ENCODE results near the gene TSPAN32.
"Not testable (repeated sequence)": the region's sequence is repeated elsewhere in the genome, so short reads cannot be mapped to it uniquely, and the experiment has no call there.

The TSPAN32 gene

GRCh38 chr11:2359557-2359956 lies 57.7 kb downstream of the TSPAN32 start:
- H3K9me3 Mint-ChIP-seq: no peaks in the 10 kb centered on the region
- H3K36me3 Mint-ChIP-seq (ENCODE audit: insufficient read depth): no peaks in the 10 kb centered on the region

GRCh38 chr11:2360081-2360642 lies 58.3 kb downstream of the TSPAN32 start:
- peaks cover 0 to 8% of the 10 kb centered on the region in 2 donors for H3K27me3 Mint-ChIP-seq
- H3K9me3 Mint-ChIP-seq: no peaks in the 10 kb centered on the region
- no peak overlapping the region for H3K27ac Mint-ChIP-seq
- H3K4me3 Mint-ChIP-seq: no peak overlapping the region
- ATAC-seq (replicated peaks): no peak
- H3K4me1 Mint-ChIP-seq (ENCODE audit: low read depth in 2 of 2): peaks cover 1 to 4% of the 10 kb centered on the region in 2 donors
- DNase-seq: no peak
- H3K36me3 Mint-ChIP-seq (ENCODE audit: insufficient read depth): no peaks in the 10 kb centered on the region

More at GRCh38 chr11:2359557-2359956, 57.7 kb downstream of the TSPAN32 start:
- Mint-ChIP-seq H3K4me3 (no peak overlapping the region), H3K4me1 (ENCODE audit: low read depth in 2 of 2) (peaks cover 1 to 4% of the 10 kb centered on the region in 2 donors), H3K27ac (no peak overlapping the region), H3K27me3 (peaks cover 0 to 8% of the 10 kb centered on the region in 2 donors)
- DNase-seq: no peak
- no peak for ATAC-seq (replicated peaks)

- Mint-ChIP-seq H3K27me3 (no peaks in the 10 kb centered on the region), H3K4me3 (no peak overlapping the region), H3K36me3 (ENCODE audit: insufficient read depth) (no peaks in the 10 kb centered on the region), H3K4me1 (ENCODE audit: low read depth in 2 of 2) (peaks cover 1 to 4% of the 10 kb centered on the region in 2 donors), H3K27ac (no peak overlapping the region), H3K9me3 (no peaks in the 10 kb centered on the region)
- no peak for ATAC-seq (replicated peaks)
- DNase-seq: no peak
These were observed 59.8 kb downstream of the TSPAN32 start for GRCh38 chr11:2361565-2361964.

GRCh38 chr11:2362414-2362813 lies 60.6 kb downstream of the TSPAN32 start:
- Mint-ChIP-seq H3K27ac (no peak overlapping the region), H3K9me3 (no peaks in the 10 kb centered on the region), H3K27me3 (no peaks in the 10 kb centered on the region), H3K4me1 (ENCODE audit: low read depth in 2 of 2) (peaks cover 1 to 4% of the 10 kb centered on the region in 2 donors), H3K4me3 (no peak overlapping the region), H3K36me3 (ENCODE audit: insufficient read depth) (peaks cover 4% of the 10 kb centered on the region)
- DNase-seq (no peak), ATAC-seq (replicated peaks) (no peak)

- Mint-ChIP-seq H3K27ac (no peak overlapping the region), H3K4me1 (ENCODE audit: low read depth in 2 of 2) (peaks cover 1 to 4% of the 10 kb centered on the region in 2 donors), H3K27me3 (no peaks in the 10 kb centered on the region), H3K4me3 (no peak overlapping the region), H3K36me3 (ENCODE audit: insufficient read depth) (peaks cover 4% of the 10 kb centered on the region), H3K9me3 (no peaks in the 10 kb centered on the region)
- no peak for ATAC-seq (replicated peaks)
- no peak for DNase-seq
These were observed 61.3 kb downstream of the TSPAN32 start for GRCh38 chr11:2363130-2363529.

GRCh38 chr11:2363577-2364370 lies 62.0 kb downstream of the TSPAN32 start:
- H3K9me3 Mint-ChIP-seq: no peaks in the 10 kb centered on the region
- H3K27me3 Mint-ChIP-seq: no peaks in the 10 kb centered on the region
- DNase-seq: no peak
- peaks cover 1 to 4% of the 10 kb centered on the region in 2 donors for H3K4me1 Mint-ChIP-seq (ENCODE audit: low read depth in 2 of 2)
- ATAC-seq (replicated peaks): no peak
- peak overlapping the region in 1 of 2 donors; percentile 27 for H3K27ac Mint-ChIP-seq
- no peak overlapping the region for H3K4me3 Mint-ChIP-seq
- H3K36me3 Mint-ChIP-seq (ENCODE audit: insufficient read depth): peaks cover 4% of the 10 kb centered on the region

GRCh38 chr11:2364386-2364785 lies 62.6 kb downstream of the TSPAN32 start:
- not testable (repeated sequence) for ATAC-seq (replicated peaks); H3K4me1 Mint-ChIP-seq (ENCODE audit: low read depth in 2 of 2); H3K27me3 Mint-ChIP-seq; H3K36me3 Mint-ChIP-seq (ENCODE audit: insufficient read depth); H3K9me3 Mint-ChIP-seq; H3K4me3 Mint-ChIP-seq; DNase-seq
- peak overlapping the region in 1 of 2 donors; percentile 61 for H3K27ac Mint-ChIP-seq

- ATAC-seq (replicated peaks): no peak
- H3K9me3 Mint-ChIP-seq: no peaks in the 10 kb centered on the region
- H3K27me3 Mint-ChIP-seq: no peaks in the 10 kb centered on the region
- peaks cover 1 to 4% of the 10 kb centered on the region in 2 donors for H3K4me1 Mint-ChIP-seq (ENCODE audit: low read depth in 2 of 2)
- H3K4me3 Mint-ChIP-seq: no peak overlapping the region
- H3K27ac Mint-ChIP-seq: no peak overlapping the region
- no peak for DNase-seq
- peaks cover 4% of the 10 kb centered on the region for H3K36me3 Mint-ChIP-seq (ENCODE audit: insufficient read depth)
These were observed 63.9 kb downstream of the TSPAN32 start for GRCh38 chr11:2365571-2366210.

GRCh38 chr11:2366276-2366675 lies 64.5 kb downstream of the TSPAN32 start:
- H3K4me3 Mint-ChIP-seq: no peak overlapping the region
- peaks cover 1 to 4% of the 10 kb centered on the region in 2 donors for H3K4me1 Mint-ChIP-seq (ENCODE audit: low read depth in 2 of 2)
- peaks cover 4% of the 10 kb centered on the region for H3K36me3 Mint-ChIP-seq (ENCODE audit: insufficient read depth)
- H3K27me3 Mint-ChIP-seq: no peaks in the 10 kb centered on the region
- no peaks in the 10 kb centered on the region for H3K9me3 Mint-ChIP-seq
- no peak for ATAC-seq (replicated peaks)
- DNase-seq: no peak
- H3K27ac Mint-ChIP-seq: no peak overlapping the region

- Mint-ChIP-seq H3K27me3 (no peaks in the 10 kb centered on the region), H3K36me3 (ENCODE audit: insufficient read depth) (peaks cover 4% of the 10 kb centered on the region), H3K27ac (no peak overlapping the region), H3K9me3 (no peaks in the 10 kb centered on the region), H3K4me1 (ENCODE audit: low read depth in 2 of 2) (peaks cover 1 to 4% of the 10 kb centered on the region in 2 donors), H3K4me3 (no peak overlapping the region)
- ATAC-seq (replicated peaks): no peak
- no peak for DNase-seq
These were observed 64.9 kb downstream of the TSPAN32 start for GRCh38 chr11:2366733-2367132.

GRCh38 chr11:2367266-2368160 lies 65.7 kb downstream of the TSPAN32 start:
- DNase-seq (no peak), ATAC-seq (replicated peaks) (no peak)
- H3K4me1 Mint-ChIP-seq (ENCODE audit: low read depth in 2 of 2): peaks cover 0 to 1% of the 10 kb centered on the region in 2 donors
- no peaks in the 10 kb centered on the region for H3K9me3 Mint-ChIP-seq
- no peaks in the 10 kb centered on the region for H3K27me3 Mint-ChIP-seq
- H3K4me3 Mint-ChIP-seq: no peak overlapping the region
- no peak overlapping the region for H3K27ac Mint-ChIP-seq
- H3K36me3 Mint-ChIP-seq (ENCODE audit: insufficient read depth): peaks cover 4% of the 10 kb centered on the region
